Esophagus squamous epithelium (tissue), 4 donors: ENCODE measurements around the gene RNF217.

Experiments
- CTCF ChIP-seq, 6 experiments: fragments of 450-650 bp in 4 of 6; fragments of 200-600 bp in 2 of 6; sonication (generic) in 2 of 6; IDR thresholded peaks; one replicate each; pipeline ENCODE4 v1.5.1; 2016 to 2019; ENCODE audit warnings: antibody characterized with exemption in 6 of 6, mild to moderate bottlenecking in 4 of 6, moderate library complexity in 4 of 6
- POLR2A ChIP-seq, 4 donors: fragments of 450-650 bp; IDR thresholded peaks; one replicate each; pipeline ENCODE4 v1.6.1; 2017; ENCODE audit warnings: antibody characterized with exemption in 4 of 4, mild to moderate bottlenecking in 4 of 4, moderate library complexity in 3 of 4

GRCh38 chr6:124989136-124989983 lies 27.1 kb downstream of the RNF217 start:
- TF ChIP-seq CTCF (IDR thresholded peaks at IDR 0.05) (no peak), POLR2A (IDR thresholded peaks at IDR 0.05) (no peak)
